GM23338 (cell line): ENCODE results near the gene PTPA. TPM values are rescaled to one million over a fixed set of nuclear protein-coding genes. Genes with fewer than 3 reads are reported as not detected.

ENCODE experiments used
- ATAC-seq: fragments of 200-7000 bp; cut with Tn5 transposase; 3 replicates; pipeline ENCODE4 v1.9.1; 2020
- DNase-seq: peaks from one replicate; pipeline ENCODE4 v3.0.0-alpha.2; 2015; ENCODE audit warnings: low spot score
- H2AFZ ChIP-seq: fragments of 200-600 bp; sonication (generic); 2 replicates; pipeline ENCODE4 v1.8.0; 2016; ENCODE audit warnings: antibody characterized with exemption, mild to moderate bottlenecking, moderate library complexity
- H3F3A ChIP-seq: fragments of 200-600 bp; sonication (generic); replicated peaks from 2 replicates; pipeline ENCODE4 v1.8.0; 2017; ENCODE audit warnings: antibody characterized with exemption, mixed run types, low read depth
- H3K27ac ChIP-seq: fragments of 200-600 bp; sonication (generic); 2 replicates; pipeline ENCODE4 v1.6.1; 2016; ENCODE audit warnings: low read depth
- H3K27me3 ChIP-seq: fragments of 200-600 bp; sonication (generic); 2 replicates; pipeline ENCODE4 v1.8.0; 2016; ENCODE audit warnings: mild to moderate bottlenecking, mixed run types, moderate library complexity; ENCODE audit not compliant: insufficient read depth
- H3K36me3 ChIP-seq: fragments of 200-600 bp; sonication (generic); 2 replicates; pipeline ENCODE4 v1.8.0; 2016; ENCODE audit warnings: mild to moderate bottlenecking; ENCODE audit not compliant: insufficient read depth
- H3K4me1 ChIP-seq: fragments of 200-600 bp; sonication (generic); 2 replicates; pipeline ENCODE4 v1.8.0; 2016; ENCODE audit warnings: mild to moderate bottlenecking, moderate library complexity; ENCODE audit not compliant: insufficient read depth
- H3K4me2 ChIP-seq: fragments of 200-600 bp; sonication (generic); 2 replicates; pipeline ENCODE4 v1.7.1; 2017; ENCODE audit warnings: mixed run types
- H3K4me3 ChIP-seq: fragments of 200-600 bp; sonication (generic); 2 replicates; pipeline ENCODE4 v1.6.1; 2016; ENCODE audit warnings: mixed run types
- H3K79me2 ChIP-seq: fragments of 200-600 bp; sonication (generic); replicated peaks from 2 replicates; pipeline ENCODE4 v1.8.0; 2017; ENCODE audit warnings: mild to moderate bottlenecking; ENCODE audit not compliant: insufficient read depth
- H3K9me2 ChIP-seq: fragments of 200-600 bp; sonication (generic); 2 replicates; pipeline ENCODE4 v1.8.0; 2017; ENCODE audit not compliant: insufficient read depth
- H4K20me1 ChIP-seq: fragments of 200-600 bp; sonication (generic); replicated peaks from 2 replicates; pipeline ENCODE4 v1.8.0; 2017; ENCODE audit warnings: mild to moderate bottlenecking; ENCODE audit not compliant: insufficient read depth
- H3K27ac Mint-ChIP-seq: 2 replicates; pipeline ENCODE4 v1.8.0; 2020; ENCODE audit warnings: inconsistent platforms, mild to moderate bottlenecking, moderate library complexity, mixed read lengths
- H3K27me3 Mint-ChIP-seq: 3 replicates; pipeline ENCODE4 v1.8.0; 2022; ENCODE audit warnings: low read depth, mild to moderate bottlenecking, moderate library complexity, mixed read lengths, inconsistent platforms; ENCODE audit not compliant: insufficient read depth, poor library complexity
- H3K36me3 Mint-ChIP-seq: 3 replicates; pipeline ENCODE4 v1.8.0; 2021; ENCODE audit warnings: low read depth, mild to moderate bottlenecking, inconsistent platforms, moderate library complexity, mixed read lengths
- H3K4me1 Mint-ChIP-seq: 3 replicates; pipeline ENCODE4 v1.8.0; 2020; ENCODE audit warnings: mild to moderate bottlenecking, inconsistent platforms, mixed read lengths
- H3K4me3 Mint-ChIP-seq: 3 replicates; pipeline ENCODE4 v1.8.0; 2021; ENCODE audit warnings: moderate library complexity, mild to moderate bottlenecking, inconsistent platforms, mixed read lengths
- H3K9me3 Mint-ChIP-seq: 3 replicates; pipeline ENCODE4 v1.8.0; 2020; ENCODE audit warnings: moderate library complexity, mild to moderate bottlenecking, inconsistent platforms, mixed read lengths
- CREB1 ChIP-seq: fragments of 250-450 bp; sonication (Bioruptor Pico); IDR thresholded peaks from 2 replicates; pipeline ENCODE4 v1.5.0; 2020; ENCODE audit warnings: low read depth, mild to moderate bottlenecking, moderate library complexity
- CTCF ChIP-seq, 2 experiments: fragments of 200-600 bp in 1 of 2; sonication (generic) in 1 of 2; conservative IDR thresholded peaks; 2 replicates each; pipeline versions ENCODE4 v1.5.1 to v1.6.1; 2016 to 2017; ENCODE audit warnings: antibody characterized with exemption in 2 of 2, low read depth in 2 of 2, mild to moderate bottlenecking in 2 of 2, moderate library complexity in 1 of 2
- NANOG ChIP-seq: IDR thresholded peaks from 2 replicates; pipeline ENCODE4 v1.6.1; 2016; ENCODE audit warnings: antibody characterized with exemption, borderline replicate concordance
- POLR2AphosphoS5 ChIP-seq: IDR thresholded peaks from 2 replicates; pipeline ENCODE4 v1.6.1; 2016; ENCODE audit warnings: antibody characterized with exemption, low read depth
- ZNF331 ChIP-seq: fragments of 250-450 bp; sonication (Bioruptor Pico); IDR thresholded peaks from 2 replicates; pipeline ENCODE4 v1.5.0; 2020; ENCODE audit warnings: low read depth, mild to moderate bottlenecking, moderate library complexity
- polyA plus RNA-seq: library from polyadenylated mRNA; unstranded; fragments of >200 nt; fragmentation: Nextera tagmentation; extraction: Ambion mirVana; gene quantifications from 2 replicates; pipeline ENCODE4 v1.2.1, GENCODE V29; 2016
- total RNA-seq: library from RNA; depleted of rRNA; stranded (reverse); fragments of >200 nt; shearing (Covaris generic); gene quantifications from 2 replicates; pipeline ENCODE4 v1.2.3, GENCODE V29; 2014
- TF ChIP-seq, protein P1 (sequence below): IDR thresholded peaks from one replicate; pipeline ENCODE4 v1.6.1; 2018; ENCODE audit warnings: antibody characterized with exemption; ENCODE audit not compliant: unreplicated experiment
- TF ChIP-seq, protein P2 (sequence below): IDR thresholded peaks from 2 replicates; pipeline ENCODE4 v1.6.1; 2016; ENCODE audit warnings: antibody characterized with exemption
- TF ChIP-seq, protein P3 (sequence below): fragments of 250-450 bp; sonication (Bioruptor Pico); IDR thresholded peaks from 2 replicates; pipeline ENCODE4 v1.5.0; 2020; ENCODE audit warnings: mild to moderate bottlenecking, moderate library complexity

Gene PTPA
- total and polyA plus RNA-seq, 2 experiments from 2014 or later, result 53.9 to 122 TPM

DNA sequence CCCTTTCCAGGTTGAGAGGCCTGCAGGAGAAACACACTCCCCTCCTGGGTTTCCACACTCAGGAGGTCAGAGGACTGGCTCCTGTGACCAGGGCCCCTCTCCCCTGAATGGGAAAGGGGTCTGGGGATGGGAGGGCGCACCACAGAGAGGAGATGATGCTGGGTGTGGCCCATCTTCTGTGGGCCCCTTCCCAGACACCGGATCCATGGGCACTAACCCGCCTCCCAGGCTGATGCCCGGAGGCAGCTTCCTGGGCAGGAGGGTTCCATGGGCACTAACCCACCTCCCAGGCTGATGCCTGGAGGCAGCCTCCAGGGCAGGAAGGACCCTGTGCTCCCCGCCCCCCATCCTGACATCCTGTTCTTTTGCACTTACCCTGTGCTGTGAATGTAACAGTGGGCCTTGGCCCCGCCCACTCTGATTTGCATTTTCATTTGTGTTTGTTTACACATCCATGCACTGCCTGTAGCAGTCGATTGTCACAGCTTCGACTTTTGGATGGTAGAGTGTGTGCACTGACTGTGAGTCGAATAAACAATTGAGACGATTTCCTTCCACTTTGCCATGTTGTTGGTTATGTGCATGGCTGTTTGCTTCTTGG lies 39.6 kb upstream of the PTPA start:
- Mint-ChIP-seq H3K27ac (peak overlapping the region; percentile 88), H3K9me3 (no peaks in the 10 kb centered on the region; the same call in 2 of the 3 replicates), H3K27me3 (peaks cover 9% of the 10 kb centered on the region), H3K4me3 (peak overlapping the region; percentile 48), H3K4me1 (peaks cover 31% of the 10 kb centered on the region), H3K36me3 (peaks cover 17% of the 10 kb centered on the region)
- Histone ChIP-seq H3K4me1 (peaks cover 26% of the 10 kb centered on the region), H3K4me3 (peak overlapping the region; percentile 41; the same call in 1 of the 2 replicates), H3K27ac (peak overlapping the region; percentile 85), H3K4me2 (peak overlapping the region; percentile 77), H3K36me3 (no peaks in the 10 kb centered on the region), H3F3A (0 out of 2 replicates have a peak, but pooled peaks cover 6% of the 10 kb centered on the region), H3K27me3 (no peaks in the 10 kb centered on the region), H3K79me2 (0 out of 2 replicates have a peak, but pooled peaks cover 3% of the 10 kb centered on the region), H3K9me2 (no peaks in the 10 kb centered on the region), H2AFZ (no peak overlapping the region), H4K20me1 (no peaks in the 10 kb centered on the region)
- DNase-seq, result peak; percentile 97
- TF ChIP-seq POLR2AphosphoS5, result 0 out of 2 replicates have a peak, but pooled peaks have one; percentile 8
- TF ChIP-seq NANOG, result no peak
- TF ChIP-seq CREB1 (CRISPR knock-in tag), result no peak
- TF ChIP-seq, protein P1, sequence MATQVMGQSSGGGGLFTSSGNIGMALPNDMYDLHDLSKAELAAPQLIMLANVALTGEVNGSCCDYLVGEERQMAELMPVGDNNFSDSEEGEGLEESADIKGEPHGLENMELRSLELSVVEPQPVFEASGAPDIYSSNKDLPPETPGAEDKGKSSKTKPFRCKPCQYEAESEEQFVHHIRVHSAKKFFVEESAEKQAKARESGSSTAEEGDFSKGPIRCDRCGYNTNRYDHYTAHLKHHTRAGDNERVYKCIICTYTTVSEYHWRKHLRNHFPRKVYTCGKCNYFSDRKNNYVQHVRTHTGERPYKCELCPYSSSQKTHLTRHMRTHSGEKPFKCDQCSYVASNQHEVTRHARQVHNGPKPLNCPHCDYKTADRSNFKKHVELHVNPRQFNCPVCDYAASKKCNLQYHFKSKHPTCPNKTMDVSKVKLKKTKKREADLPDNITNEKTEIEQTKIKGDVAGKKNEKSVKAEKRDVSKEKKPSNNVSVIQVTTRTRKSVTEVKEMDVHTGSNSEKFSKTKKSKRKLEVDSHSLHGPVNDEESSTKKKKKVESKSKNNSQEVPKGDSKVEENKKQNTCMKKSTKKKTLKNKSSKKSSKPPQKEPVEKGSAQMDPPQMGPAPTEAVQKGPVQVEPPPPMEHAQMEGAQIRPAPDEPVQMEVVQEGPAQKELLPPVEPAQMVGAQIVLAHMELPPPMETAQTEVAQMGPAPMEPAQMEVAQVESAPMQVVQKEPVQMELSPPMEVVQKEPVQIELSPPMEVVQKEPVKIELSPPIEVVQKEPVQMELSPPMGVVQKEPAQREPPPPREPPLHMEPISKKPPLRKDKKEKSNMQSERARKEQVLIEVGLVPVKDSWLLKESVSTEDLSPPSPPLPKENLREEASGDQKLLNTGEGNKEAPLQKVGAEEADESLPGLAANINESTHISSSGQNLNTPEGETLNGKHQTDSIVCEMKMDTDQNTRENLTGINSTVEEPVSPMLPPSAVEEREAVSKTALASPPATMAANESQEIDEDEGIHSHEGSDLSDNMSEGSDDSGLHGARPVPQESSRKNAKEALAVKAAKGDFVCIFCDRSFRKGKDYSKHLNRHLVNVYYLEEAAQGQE, result no peak
- TF ChIP-seq, protein P2, sequence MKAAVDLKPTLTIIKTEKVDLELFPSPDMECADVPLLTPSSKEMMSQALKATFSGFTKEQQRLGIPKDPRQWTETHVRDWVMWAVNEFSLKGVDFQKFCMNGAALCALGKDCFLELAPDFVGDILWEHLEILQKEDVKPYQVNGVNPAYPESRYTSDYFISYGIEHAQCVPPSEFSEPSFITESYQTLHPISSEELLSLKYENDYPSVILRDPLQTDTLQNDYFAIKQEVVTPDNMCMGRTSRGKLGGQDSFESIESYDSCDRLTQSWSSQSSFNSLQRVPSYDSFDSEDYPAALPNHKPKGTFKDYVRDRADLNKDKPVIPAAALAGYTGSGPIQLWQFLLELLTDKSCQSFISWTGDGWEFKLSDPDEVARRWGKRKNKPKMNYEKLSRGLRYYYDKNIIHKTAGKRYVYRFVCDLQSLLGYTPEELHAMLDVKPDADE, result peak; percentile 33; the same call in 1 of the 2 replicates
- no peak for TF ChIP-seq CTCF (conservative IDR thresholded peaks at IDR 0.05; ENCODE audit: low read depth in 2 of 2)
- TF ChIP-seq ZNF331 (CRISPR knock-in tag), result no peak
- ATAC-seq, result peak; percentile 86

GRCh38 chr9:129072171-129072570 lies 39.0 kb upstream of the PTPA start:
- H3F3A ChIP-seq, result 0 out of 2 replicates have a peak, but pooled peaks cover 6% of the 10 kb centered on the region
- H3K36me3 ChIP-seq, result no peaks in the 10 kb centered on the region
- peak overlapping the region; percentile 48 for H3K4me3 Mint-ChIP-seq
- ATAC-seq, result peak; percentile 8
- H4K20me1 ChIP-seq, result no peaks in the 10 kb centered on the region
- peaks cover 26% of the 10 kb centered on the region for H3K4me1 ChIP-seq
- H3K27me3 ChIP-seq, result no peaks in the 10 kb centered on the region
- peaks cover 14% of the 10 kb centered on the region for H3K36me3 Mint-ChIP-seq
- H3K27me3 Mint-ChIP-seq, result peaks cover 9% of the 10 kb centered on the region
- H3K9me3 Mint-ChIP-seq, result no peaks in the 10 kb centered on the region; the same call in 2 of the 3 replicates
- peak overlapping the region; percentile 83 for H3K27ac Mint-ChIP-seq
- DNase-seq, result no peak
- peak overlapping the region; percentile 77 for H3K4me2 ChIP-seq
- no peaks in the 10 kb centered on the region for H3K9me2 ChIP-seq
- peaks cover 31% of the 10 kb centered on the region for H3K4me1 Mint-ChIP-seq
- peak overlapping the region; percentile 85 for H3K27ac ChIP-seq
- H3K79me2 ChIP-seq, result 0 out of 2 replicates have a peak, but pooled peaks cover 3% of the 10 kb centered on the region
- H2AFZ ChIP-seq, result no peak overlapping the region
- peak overlapping the region; percentile 39; the same call in 1 of the 2 replicates for H3K4me3 ChIP-seq
- TF ChIP-seq, protein P3, sequence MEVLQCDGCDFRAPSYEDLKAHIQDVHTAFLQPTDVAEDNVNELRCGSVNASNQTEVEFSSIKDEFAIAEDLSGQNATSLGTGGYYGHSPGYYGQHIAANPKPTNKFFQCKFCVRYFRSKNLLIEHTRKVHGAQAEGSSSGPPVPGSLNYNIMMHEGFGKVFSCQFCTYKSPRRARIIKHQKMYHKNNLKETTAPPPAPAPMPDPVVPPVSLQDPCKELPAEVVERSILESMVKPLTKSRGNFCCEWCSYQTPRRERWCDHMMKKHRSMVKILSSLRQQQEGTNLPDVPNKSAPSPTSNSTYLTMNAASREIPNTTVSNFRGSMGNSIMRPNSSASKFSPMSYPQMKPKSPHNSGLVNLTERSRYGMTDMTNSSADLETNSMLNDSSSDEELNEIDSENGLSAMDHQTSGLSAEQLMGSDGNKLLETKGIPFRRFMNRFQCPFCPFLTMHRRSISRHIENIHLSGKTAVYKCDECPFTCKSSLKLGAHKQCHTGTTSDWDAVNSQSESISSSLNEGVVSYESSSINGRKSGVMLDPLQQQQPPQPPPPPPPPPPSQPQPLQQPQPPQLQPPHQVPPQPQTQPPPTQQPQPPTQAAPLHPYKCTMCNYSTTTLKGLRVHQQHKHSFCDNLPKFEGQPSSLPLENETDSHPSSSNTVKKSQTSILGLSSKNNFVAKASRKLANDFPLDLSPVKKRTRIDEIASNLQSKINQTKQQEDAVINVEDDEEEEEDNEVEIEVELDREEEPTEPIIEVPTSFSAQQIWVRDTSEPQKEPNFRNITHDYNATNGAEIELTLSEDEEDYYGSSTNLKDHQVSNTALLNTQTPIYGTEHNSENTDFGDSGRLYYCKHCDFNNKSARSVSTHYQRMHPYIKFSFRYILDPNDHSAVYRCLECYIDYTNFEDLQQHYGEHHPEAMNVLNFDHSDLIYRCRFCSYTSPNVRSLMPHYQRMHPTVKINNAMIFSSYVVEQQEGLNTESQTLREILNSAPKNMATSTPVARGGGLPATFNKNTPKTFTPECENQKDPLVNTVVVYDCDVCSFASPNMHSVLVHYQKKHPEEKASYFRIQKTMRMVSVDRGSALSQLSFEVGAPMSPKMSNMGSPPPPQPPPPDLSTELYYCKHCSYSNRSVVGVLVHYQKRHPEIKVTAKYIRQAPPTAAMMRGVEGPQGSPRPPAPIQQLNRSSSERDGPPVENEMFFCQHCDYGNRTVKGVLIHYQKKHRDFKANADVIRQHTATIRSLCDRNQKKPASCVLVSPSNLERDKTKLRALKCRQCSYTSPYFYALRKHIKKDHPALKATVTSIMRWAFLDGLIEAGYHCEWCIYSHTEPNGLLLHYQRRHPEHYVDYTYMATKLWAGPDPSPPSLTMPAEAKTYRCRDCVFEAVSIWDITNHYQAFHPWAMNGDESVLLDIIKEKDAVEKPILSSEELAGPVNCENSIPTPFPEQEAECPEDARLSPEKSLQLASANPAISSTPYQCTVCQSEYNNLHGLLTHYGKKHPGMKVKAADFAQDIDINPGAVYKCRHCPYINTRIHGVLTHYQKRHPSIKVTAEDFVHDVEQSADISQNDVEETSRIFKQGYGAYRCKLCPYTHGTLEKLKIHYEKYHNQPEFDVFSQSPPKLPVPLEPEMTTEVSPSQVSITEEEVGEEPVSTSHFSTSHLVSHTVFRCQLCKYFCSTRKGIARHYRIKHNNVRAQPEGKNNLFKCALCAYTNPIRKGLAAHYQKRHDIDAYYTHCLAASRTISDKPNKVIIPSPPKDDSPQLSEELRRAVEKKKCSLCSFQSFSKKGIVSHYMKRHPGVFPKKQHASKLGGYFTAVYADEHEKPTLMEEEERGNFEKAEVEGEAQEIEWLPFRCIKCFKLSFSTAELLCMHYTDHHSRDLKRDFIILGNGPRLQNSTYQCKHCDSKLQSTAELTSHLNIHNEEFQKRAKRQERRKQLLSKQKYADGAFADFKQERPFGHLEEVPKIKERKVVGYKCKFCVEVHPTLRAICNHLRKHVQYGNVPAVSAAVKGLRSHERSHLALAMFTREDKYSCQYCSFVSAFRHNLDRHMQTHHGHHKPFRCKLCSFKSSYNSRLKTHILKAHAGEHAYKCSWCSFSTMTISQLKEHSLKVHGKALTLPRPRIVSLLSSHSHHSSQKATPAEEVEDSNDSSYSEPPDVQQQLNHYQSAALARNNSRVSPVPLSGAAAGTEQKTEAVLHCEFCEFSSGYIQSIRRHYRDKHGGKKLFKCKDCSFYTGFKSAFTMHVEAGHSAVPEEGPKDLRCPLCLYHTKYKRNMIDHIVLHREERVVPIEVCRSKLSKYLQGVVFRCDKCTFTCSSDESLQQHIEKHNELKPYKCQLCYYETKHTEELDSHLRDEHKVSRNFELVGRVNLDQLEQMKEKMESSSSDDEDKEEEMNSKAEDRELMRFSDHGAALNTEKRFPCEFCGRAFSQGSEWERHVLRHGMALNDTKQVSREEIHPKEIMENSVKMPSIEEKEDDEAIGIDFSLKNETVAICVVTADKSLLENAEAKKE, result no peak
- TF ChIP-seq POLR2AphosphoS5, result 0 out of 2 replicates have a peak, but pooled peaks have one; percentile 6
